HepG2 (cell line): ENCODE results near the gene CCDC117. TPM values are rescaled to one million over a fixed set of nuclear protein-coding genes. Genes with fewer than 3 reads are reported as not detected.

Source experiments
- ARID3A ChIP-seq: IDR thresholded peaks from 2 replicates; pipeline ENCODE4 v1.6.1; 2012; ENCODE audit warnings: low read depth, low read length, improper control_type of control experiment
- CCAR2 ChIP-seq: fragments of 200-400 bp; formaldehyde crosslinking; optimal IDR thresholded peaks from 2 replicates; pipeline ENCODE3; 2018; ENCODE audit warnings: low read depth, mild to moderate bottlenecking, low read length, moderate library complexity
- HDAC6 ChIP-seq: fragments of 200-600 bp; sonication (generic); IDR thresholded peaks from 2 replicates; pipeline ENCODE4 v1.7.0; 2017; ENCODE audit warnings: mild to moderate bottlenecking, antibody characterized with exemption, low read length, low read depth
- HMGA1 ChIP-seq: sonication (generic); formaldehyde crosslinking; conservative IDR thresholded peaks from 2 replicates; pipeline ENCODE4 v1.4.0; 2020; ENCODE audit warnings: missing genetic modification reagents
- IRF1 ChIP-seq: sonication (generic); formaldehyde crosslinking; IDR thresholded peaks from 2 replicates; pipeline ENCODE4 v1.4.0; 2020; ENCODE audit warnings: low read depth, mild to moderate bottlenecking, missing genetic modification reagents
- KLF13 ChIP-seq: sonication (generic); formaldehyde crosslinking; IDR thresholded peaks from 2 replicates; pipeline ENCODE4 v1.4.0; 2020; ENCODE audit warnings: mild to moderate bottlenecking, missing genetic modification reagents
- MXI1 ChIP-seq: IDR thresholded peaks from 3 replicates; pipeline ENCODE4 v1.6.1; 2012; ENCODE audit warnings: low read depth, low read length, inconsistent platforms, borderline replicate concordance
- NFAT5 ChIP-seq: sonication (generic); formaldehyde crosslinking; IDR thresholded peaks from 2 replicates; pipeline ENCODE4 v1.4.0; 2020; ENCODE audit warnings: missing genetic modification reagents
- PRDM15 ChIP-seq: sonication (generic); formaldehyde crosslinking; IDR thresholded peaks from 2 replicates; pipeline ENCODE4 v1.4.0; 2020; ENCODE audit warnings: missing genetic modification reagents
- TGIF2 ChIP-seq: IDR thresholded peaks from 2 replicates; pipeline ENCODE4 v1.6.1; 2016; ENCODE audit warnings: control low read depth, missing compliant biosample characterization
- ZBTB43 ChIP-seq: sonication (generic); formaldehyde crosslinking; conservative IDR thresholded peaks from 2 replicates; pipeline ENCODE4 v1.4.0; 2020; ENCODE audit warnings: missing genetic modification reagents
- ZBTB8A ChIP-seq: sonication (generic); formaldehyde crosslinking; IDR thresholded peaks from 2 replicates; pipeline ENCODE4 v1.4.0; 2020; ENCODE audit warnings: mild to moderate bottlenecking, low read depth, missing genetic modification reagents, borderline replicate concordance
- ZNF20 ChIP-seq: sonication (generic); formaldehyde crosslinking; IDR thresholded peaks from 2 replicates; pipeline ENCODE4 v1.4.0; 2020; ENCODE audit warnings: mild to moderate bottlenecking, moderate library complexity, missing genetic modification reagents
- ZNF333 ChIP-seq: sonication (generic); formaldehyde crosslinking; IDR thresholded peaks from 2 replicates; pipeline ENCODE4 v1.4.0; 2020; ENCODE audit warnings: mild to moderate bottlenecking, missing genetic modification reagents, borderline replicate concordance
- ZNF790 ChIP-seq: sonication (generic); formaldehyde crosslinking; IDR thresholded peaks from 2 replicates; pipeline ENCODE4 v1.8.0; 2022; ENCODE audit warnings: missing genetic modification reagents, mild to moderate bottlenecking, borderline replicate concordance
- polyA plus RNA-seq, 8 experiments: library from polyadenylated mRNA; depleted of rRNA in 3 of 8; stranded (reverse) in 7 of 8; unstranded in 1 of 8; fragments of >200 nt; fragmentation: Illumina TruSeq in 4 of 8; extraction: Trizol in 4 of 8; gene quantifications; 2 replicates each; pipeline versions ENCODE4 v1.2.1 to v1.2.3, GENCODE V29; 2011 to 2016; ENCODE audit warnings: low read depth in 4 of 8, missing spikeins in 1 of 8, mixed read lengths in 1 of 8; ENCODE audit not compliant: insufficient read depth in 1 of 8
- total RNA-seq, 5 experiments: library from RNA; depleted of rRNA; stranded (reverse); fragments of >200 nt; fragmentation: Illumina TruSeq; extraction: Trizol; gene quantifications; 2 replicates each; pipeline ENCODE4 v1.2.3, GENCODE V29; 2016; ENCODE audit warnings: low read depth in 1 of 5

Gene CCDC117
- total and polyA plus RNA-seq, 2 of the 13 experiments (the other 11 are each of a cell fraction or from before 2014, with no cell fraction given) = 12.6 to 34.2 TPM

GRCh38 chr22:28772633-28773460, at the start of gene CCDC117 (continued):
- TF ChIP-seq PRDM15 (no peak; the same call in 1 of the 2 replicates), ARID3A (no peak), NFAT5 (CRISPR knock-in tag) (0 out of 2 replicates have a peak, but pooled peaks have one; percentile 36), IRF1 (CRISPR knock-in tag) (no peak), KLF13 (CRISPR knock-in tag) (no peak), TGIF2 (CRISPR knock-in tag) (no peak; the same call in 1 of the 2 replicates), ZBTB8A (CRISPR knock-in tag) (no peak), HDAC6 (no peak), CCAR2 (no peak), ZNF20 (CRISPR knock-in tag) (no peak), MXI1 (peak; percentile 73; the same call in 1 of the 3 replicates), HMGA1 (CRISPR knock-in tag) (no peak), ZNF333 (CRISPR knock-in tag) (no peak), ZNF790 (CRISPR knock-in tag) (no peak), ZBTB43 (CRISPR knock-in tag) (no peak)
